ENCODE results near the gene LCLAT1. TPM values are rescaled to one million over a fixed set of nuclear protein-coding genes. Genes with fewer than 3 reads are reported as not detected.

The LCLAT1 gene
- polyA plus RNA-seq, 1 donor (not counting 4 experiments of a cell fraction or from before 2014, with no cell fraction given) = 17.1 TPM

DNA sequence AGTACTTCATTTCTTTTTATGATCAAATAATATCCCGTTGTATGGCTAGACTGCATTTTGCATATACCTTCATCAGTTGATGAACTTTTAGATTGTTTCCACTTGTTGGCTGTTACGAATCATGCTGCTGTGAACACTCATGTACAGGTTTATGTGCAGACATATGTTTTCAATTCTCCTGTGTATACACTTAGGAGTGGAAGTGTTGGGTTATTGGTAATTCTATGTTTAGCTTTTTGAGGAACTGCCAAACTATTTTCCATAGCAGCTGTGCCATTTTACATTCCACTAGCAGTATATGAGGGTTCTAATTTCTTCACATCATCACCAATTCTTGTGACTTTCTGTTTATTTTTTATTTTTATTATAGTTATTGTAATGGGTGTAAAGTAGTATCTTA lies 32.1 kb upstream of the LCLAT1 start:
- DNase-seq (ENCODE audit: low read depth, low spot score) = no peak
- Histone ChIP-seq H4K20me1 (ENCODE audit: control insufficient read depth, extremely low read depth, insufficient read depth, low read length) (no peaks in the 10 kb centered on the region), H3K9me3 (ENCODE audit: control insufficient read depth, low read depth, low read length) (no peaks in the 10 kb centered on the region), H3K79me2 (ENCODE audit: control insufficient read depth, insufficient read depth, low read length) (no peaks in the 10 kb centered on the region), H3K27me3 (ENCODE audit: control insufficient read depth, extremely low read depth, insufficient read depth, low read length) (no peaks in the 10 kb centered on the region), H3K4me2 (ENCODE audit: control insufficient read depth, extremely low read depth, insufficient read depth, low read depth, low read length) (no peak overlapping the region), H3K36me3 (ENCODE audit: control insufficient read depth in 2 of 2, extremely low read depth in 1 of 2, insufficient read depth in 2 of 2, low read length in 2 of 2) (no peaks in the 10 kb centered on the region), H2AFZ (ENCODE audit: control insufficient read depth, low read length) (no peak overlapping the region), H3K27ac (ENCODE audit: control insufficient read depth, insufficient read depth, low read length) (no peak overlapping the region), H3K9ac (ENCODE audit: control insufficient read depth, extremely low read depth, insufficient read depth, low read length) (no peak overlapping the region), H3K4me1 (ENCODE audit: control insufficient read depth, extremely low read depth, insufficient read depth, low read length) (peaks cover 9% of the 10 kb centered on the region), H3K4me3 (ENCODE audit: control insufficient read depth in 2 of 3, extremely low read depth in 1 of 3, insufficient read depth in 2 of 3, low read depth in 1 of 3, low read length in 3 of 3) (no peak overlapping the region), H3K9me1 (ENCODE audit: control insufficient read depth, extremely low read depth, insufficient read depth, low read length) (no peaks in the 10 kb centered on the region)
- TF ChIP-seq EZH2 (IDR thresholded peaks at IDR 0.05; ENCODE audit: low read length) = no peak
- TF ChIP-seq, protein P1, sequence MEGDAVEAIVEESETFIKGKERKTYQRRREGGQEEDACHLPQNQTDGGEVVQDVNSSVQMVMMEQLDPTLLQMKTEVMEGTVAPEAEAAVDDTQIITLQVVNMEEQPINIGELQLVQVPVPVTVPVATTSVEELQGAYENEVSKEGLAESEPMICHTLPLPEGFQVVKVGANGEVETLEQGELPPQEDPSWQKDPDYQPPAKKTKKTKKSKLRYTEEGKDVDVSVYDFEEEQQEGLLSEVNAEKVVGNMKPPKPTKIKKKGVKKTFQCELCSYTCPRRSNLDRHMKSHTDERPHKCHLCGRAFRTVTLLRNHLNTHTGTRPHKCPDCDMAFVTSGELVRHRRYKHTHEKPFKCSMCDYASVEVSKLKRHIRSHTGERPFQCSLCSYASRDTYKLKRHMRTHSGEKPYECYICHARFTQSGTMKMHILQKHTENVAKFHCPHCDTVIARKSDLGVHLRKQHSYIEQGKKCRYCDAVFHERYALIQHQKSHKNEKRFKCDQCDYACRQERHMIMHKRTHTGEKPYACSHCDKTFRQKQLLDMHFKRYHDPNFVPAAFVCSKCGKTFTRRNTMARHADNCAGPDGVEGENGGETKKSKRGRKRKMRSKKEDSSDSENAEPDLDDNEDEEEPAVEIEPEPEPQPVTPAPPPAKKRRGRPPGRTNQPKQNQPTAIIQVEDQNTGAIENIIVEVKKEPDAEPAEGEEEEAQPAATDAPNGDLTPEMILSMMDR (optimal IDR thresholded peaks at IDR 0.05 in 1 of 3, IDR thresholded peaks at IDR 0.05 in 1 of 3, conservative IDR thresholded peaks at IDR 0.05 in 1 of 3; ENCODE audit: extremely low read depth in 1 of 3, insufficient read depth in 2 of 3, low read length in 3 of 3) = no peak
- dilution Hi-C loops (cut with MboI; ENCODE audit: extremely low pct_ligation_motif_present, low sequenced_read_pairs) = no loop called here
- FAIRE-seq = no peak

DNA sequence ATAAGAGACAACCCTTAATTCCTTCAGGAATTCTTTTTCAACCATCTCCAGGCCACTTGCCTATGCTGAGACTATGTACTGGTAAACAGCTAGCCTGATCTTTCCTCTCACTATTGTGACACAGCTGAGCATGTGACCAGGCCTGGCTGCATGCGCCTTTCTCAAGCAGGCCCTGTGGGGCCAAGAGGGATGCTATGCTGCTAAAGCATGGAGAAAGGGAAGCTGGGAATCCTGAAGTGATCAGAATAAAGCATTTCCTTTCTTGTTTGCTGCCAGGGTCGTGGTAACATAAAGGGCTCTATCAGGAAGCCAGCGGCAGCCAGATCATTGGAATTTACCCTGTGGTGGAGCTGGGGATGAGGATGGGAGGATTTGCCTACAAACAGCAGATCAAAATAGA lies 29.8 kb upstream of the LCLAT1 start:
- Histone ChIP-seq H3K4me2 (ENCODE audit: control insufficient read depth, extremely low read depth, insufficient read depth, low read depth, low read length) (no peak overlapping the region), H3K79me2 (ENCODE audit: control insufficient read depth, insufficient read depth, low read length) (no peaks in the 10 kb centered on the region), H3K36me3 (ENCODE audit: control insufficient read depth in 2 of 2, extremely low read depth in 1 of 2, insufficient read depth in 2 of 2, low read length in 2 of 2) (no peaks in the 10 kb centered on the region), H3K9ac (ENCODE audit: control insufficient read depth, extremely low read depth, insufficient read depth, low read length) (no peak overlapping the region), H3K9me1 (ENCODE audit: control insufficient read depth, extremely low read depth, insufficient read depth, low read length) (no peaks in the 10 kb centered on the region), H3K9me3 (ENCODE audit: control insufficient read depth, low read depth, low read length) (no peaks in the 10 kb centered on the region), H3K27ac (ENCODE audit: control insufficient read depth, insufficient read depth, low read length) (no peak overlapping the region), H3K4me1 (ENCODE audit: control insufficient read depth, extremely low read depth, insufficient read depth, low read length) (peaks cover 5% of the 10 kb centered on the region), H2AFZ (ENCODE audit: control insufficient read depth, low read length) (no peak overlapping the region), H3K4me3 (ENCODE audit: control insufficient read depth in 2 of 3, extremely low read depth in 1 of 3, insufficient read depth in 2 of 3, low read depth in 1 of 3, low read length in 3 of 3) (no peak overlapping the region), H4K20me1 (ENCODE audit: control insufficient read depth, extremely low read depth, insufficient read depth, low read length) (no peaks in the 10 kb centered on the region), H3K27me3 (ENCODE audit: control insufficient read depth, extremely low read depth, insufficient read depth, low read length) (no peaks in the 10 kb centered on the region)
- FAIRE-seq (no peak), DNase-seq (ENCODE audit: low read depth, low spot score) (no peak)
- dilution Hi-C loops (cut with MboI; ENCODE audit: extremely low pct_ligation_motif_present, low sequenced_read_pairs) = no loop called here
- no peak for TF ChIP-seq EZH2 (IDR thresholded peaks at IDR 0.05; ENCODE audit: low read length)
- TF ChIP-seq, protein P1 (optimal IDR thresholded peaks at IDR 0.05 in 1 of 3, IDR thresholded peaks at IDR 0.05 in 1 of 3, conservative IDR thresholded peaks at IDR 0.05 in 1 of 3; ENCODE audit: extremely low read depth in 1 of 3, insufficient read depth in 2 of 3, low read length in 3 of 3) = no peak
